ENCODE measurements around the gene CD63.

Gene CD63

DNA sequence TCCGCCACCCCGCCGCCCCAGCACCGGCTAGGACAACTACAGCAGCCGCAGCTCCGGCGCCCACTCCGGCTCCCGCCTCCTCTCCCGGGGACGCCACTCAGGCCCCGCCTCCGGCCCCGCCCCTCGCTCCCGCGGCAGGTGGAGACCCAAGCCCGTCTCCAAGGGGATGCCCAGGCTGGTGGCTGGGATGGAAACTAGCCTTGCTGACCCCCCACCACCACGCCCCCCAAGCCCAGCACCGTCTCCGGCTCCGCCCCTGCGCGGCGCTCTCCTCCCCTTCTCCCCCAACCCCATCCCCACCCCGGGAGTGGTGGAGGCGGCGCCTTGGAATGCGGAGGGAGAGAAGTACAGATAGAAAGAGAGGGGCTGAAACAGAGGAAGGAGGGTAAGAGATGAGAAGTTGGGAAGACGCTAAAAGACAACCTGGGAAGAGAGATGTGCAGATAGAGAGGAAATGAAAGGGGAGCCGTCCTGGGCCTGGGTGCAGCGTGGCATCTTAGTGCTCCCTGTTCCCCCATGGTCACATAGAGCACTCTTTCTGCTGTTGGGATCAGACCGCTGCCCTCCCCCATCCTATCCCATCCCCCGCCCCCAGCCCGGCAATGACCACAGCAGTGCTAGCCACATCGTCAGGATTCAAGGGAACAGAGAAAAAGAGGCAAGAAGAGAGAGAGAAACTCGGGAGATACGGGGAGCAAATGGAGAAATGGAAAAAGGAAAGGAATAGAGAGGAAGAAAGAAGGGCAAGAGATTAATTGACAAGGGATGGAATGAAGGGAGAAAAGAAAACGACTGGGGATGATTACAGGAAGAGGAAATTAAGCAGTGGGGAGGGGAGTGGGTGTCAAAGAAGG, 20.7 kb downstream of the CD63 start, which contains the start of gene ITGA7:
Gene ITGA7, minus strand, starts transcription at position 64 of the 854 bp plus-strand sequence. CDS start 222 bp downstream, outside the sequence.
- Histone ChIP-seq H3K36me3 (ENCODE audit: low read depth) (no peaks in the 10 kb centered on the region), H3K27me3 (ENCODE audit: insufficient read depth, poor library complexity, severe bottlenecking) (peaks cover 21% of the 10 kb centered on the region), H3K27ac (ENCODE audit: poor library complexity, severe bottlenecking) (no peak within 1 kb of the TSS), H3K9me3 (ENCODE audit: severe bottlenecking) (no peaks in the 10 kb centered on the region), H3K4me3 (ENCODE audit: severe bottlenecking) (peak within 1 kb of the TSS; percentile 25), H3K4me1 (ENCODE audit: insufficient read depth, poor library complexity, severe bottlenecking) (no peaks in the 10 kb centered on the region)
- ATAC-seq (ENCODE audit: low read depth), result peak; percentile 74
- TF ChIP-seq, protein P1, sequence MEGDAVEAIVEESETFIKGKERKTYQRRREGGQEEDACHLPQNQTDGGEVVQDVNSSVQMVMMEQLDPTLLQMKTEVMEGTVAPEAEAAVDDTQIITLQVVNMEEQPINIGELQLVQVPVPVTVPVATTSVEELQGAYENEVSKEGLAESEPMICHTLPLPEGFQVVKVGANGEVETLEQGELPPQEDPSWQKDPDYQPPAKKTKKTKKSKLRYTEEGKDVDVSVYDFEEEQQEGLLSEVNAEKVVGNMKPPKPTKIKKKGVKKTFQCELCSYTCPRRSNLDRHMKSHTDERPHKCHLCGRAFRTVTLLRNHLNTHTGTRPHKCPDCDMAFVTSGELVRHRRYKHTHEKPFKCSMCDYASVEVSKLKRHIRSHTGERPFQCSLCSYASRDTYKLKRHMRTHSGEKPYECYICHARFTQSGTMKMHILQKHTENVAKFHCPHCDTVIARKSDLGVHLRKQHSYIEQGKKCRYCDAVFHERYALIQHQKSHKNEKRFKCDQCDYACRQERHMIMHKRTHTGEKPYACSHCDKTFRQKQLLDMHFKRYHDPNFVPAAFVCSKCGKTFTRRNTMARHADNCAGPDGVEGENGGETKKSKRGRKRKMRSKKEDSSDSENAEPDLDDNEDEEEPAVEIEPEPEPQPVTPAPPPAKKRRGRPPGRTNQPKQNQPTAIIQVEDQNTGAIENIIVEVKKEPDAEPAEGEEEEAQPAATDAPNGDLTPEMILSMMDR (IDR thresholded peaks at IDR 0.05; ENCODE audit: poor library complexity, severe bottlenecking), result no peak
- DNase-seq (ENCODE audit: low spot score), result no peak

DNA sequence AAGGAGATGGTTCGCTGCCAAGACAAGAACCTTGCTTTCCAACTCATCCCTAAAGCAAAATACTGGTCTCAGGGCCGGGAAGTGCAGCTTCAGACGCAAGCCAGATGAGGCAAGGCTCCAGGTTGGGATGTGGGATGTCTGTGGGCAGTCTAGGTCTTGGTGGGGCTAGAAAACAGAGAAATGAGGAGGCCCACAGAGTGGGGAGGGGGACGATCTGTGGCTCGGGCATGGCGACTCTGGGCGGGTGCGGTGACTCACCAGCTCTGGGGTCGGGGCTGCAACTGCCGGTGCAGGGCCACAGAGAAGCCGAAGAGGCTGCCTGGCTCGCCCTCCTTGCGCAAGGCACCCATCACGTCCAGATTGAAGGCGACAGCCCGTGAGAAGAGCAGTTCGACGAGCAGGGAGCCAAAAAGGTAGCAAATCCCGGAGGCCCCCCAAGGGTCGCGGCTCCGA, 21.6 kb downstream of the CD63 start:
- Histone ChIP-seq H3K27ac (ENCODE audit: poor library complexity, severe bottlenecking) (no peak overlapping the region), H3K27me3 (ENCODE audit: insufficient read depth, poor library complexity, severe bottlenecking) (peaks cover 21% of the 10 kb centered on the region), H3K36me3 (ENCODE audit: low read depth) (no peaks in the 10 kb centered on the region), H3K4me1 (ENCODE audit: insufficient read depth, poor library complexity, severe bottlenecking) (no peaks in the 10 kb centered on the region), H3K4me3 (ENCODE audit: severe bottlenecking) (peak overlapping the region; percentile 25), H3K9me3 (ENCODE audit: severe bottlenecking) (no peaks in the 10 kb centered on the region)
- ATAC-seq (ENCODE audit: low read depth), result peak; percentile 13; the same call in 1 of the 3 replicates
- TF ChIP-seq, protein P1 (IDR thresholded peaks at IDR 0.05; ENCODE audit: poor library complexity, severe bottlenecking), result no peak
- no peak for DNase-seq (ENCODE audit: low spot score)

DNA sequence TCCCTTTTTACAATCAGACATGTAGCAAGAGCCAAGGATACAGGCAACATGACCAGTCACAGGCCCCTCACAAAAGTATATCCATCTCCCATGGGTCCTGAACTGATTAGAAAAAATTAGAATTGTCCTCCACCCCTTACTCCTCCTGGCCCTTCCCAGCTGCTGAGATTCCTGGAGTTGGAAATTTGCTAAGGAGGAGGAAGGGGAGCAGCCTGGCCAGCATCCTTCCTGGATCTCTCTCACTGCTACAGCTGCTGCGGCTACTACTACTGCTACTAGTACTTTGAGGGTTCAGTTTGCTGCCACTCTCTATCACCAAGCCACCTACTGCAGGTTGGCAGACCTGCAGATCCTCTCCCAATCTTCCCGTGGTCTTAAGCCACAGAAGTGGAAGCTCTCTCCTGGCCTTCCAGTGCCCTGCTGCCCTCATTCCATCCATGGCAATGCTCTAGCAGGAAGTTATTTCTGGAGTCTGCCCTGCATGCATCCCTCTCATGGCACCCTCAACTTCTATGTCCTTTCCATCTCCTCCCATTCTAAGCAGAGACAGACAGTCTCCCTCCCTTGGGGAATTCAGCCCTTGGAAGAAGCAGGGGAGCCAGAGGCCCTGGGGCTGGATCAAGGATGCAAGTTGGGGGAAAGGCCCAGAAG, 22.1 kb downstream of the CD63 start:
- no peak overlapping the region for H3K4me3 ChIP-seq (ENCODE audit: severe bottlenecking)
- H3K27me3 ChIP-seq (ENCODE audit: insufficient read depth, poor library complexity, severe bottlenecking), result peaks cover 21% of the 10 kb centered on the region
- TF ChIP-seq, protein P1 (IDR thresholded peaks at IDR 0.05; ENCODE audit: poor library complexity, severe bottlenecking), result no peak
- no peak for ATAC-seq (ENCODE audit: low read depth)
- no peak for DNase-seq (ENCODE audit: low spot score)
- H3K4me1 ChIP-seq (ENCODE audit: insufficient read depth, poor library complexity, severe bottlenecking), result no peaks in the 10 kb centered on the region
- no peaks in the 10 kb centered on the region for H3K36me3 ChIP-seq (ENCODE audit: low read depth)
- H3K9me3 ChIP-seq (ENCODE audit: severe bottlenecking), result no peaks in the 10 kb centered on the region
- H3K27ac ChIP-seq (ENCODE audit: poor library complexity, severe bottlenecking), result no peak overlapping the region

DNA sequence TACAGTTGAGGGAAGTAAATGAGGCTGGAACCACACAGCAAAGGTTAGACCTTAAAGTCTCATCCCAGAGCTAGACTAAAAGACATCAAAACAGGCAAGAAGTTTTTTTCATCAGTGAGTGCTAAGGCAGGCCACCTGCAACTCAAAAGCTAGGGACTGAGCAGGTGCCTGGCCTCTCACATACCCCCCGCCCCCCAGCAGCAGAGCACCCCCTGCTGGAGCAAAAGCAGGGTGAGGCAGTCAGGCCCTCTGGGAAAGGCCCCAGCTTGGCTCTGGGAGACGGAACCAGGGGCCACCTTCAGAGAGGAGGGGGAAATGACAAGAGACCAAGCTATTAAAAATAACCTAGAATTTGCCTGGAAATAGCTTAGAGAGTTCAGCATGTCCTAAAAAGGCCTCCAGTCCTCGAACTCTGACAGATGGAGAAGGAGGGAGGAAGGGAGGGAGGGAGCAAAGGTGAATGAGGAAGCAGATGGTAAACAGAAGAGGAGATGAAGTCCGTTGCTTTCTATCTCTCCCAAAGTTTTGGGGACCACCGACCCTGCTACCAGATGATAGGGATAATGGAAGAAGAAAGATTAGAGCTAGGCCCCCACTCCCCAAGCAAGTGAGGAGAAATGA, 22.9 kb downstream of the CD63 start:
- TF ChIP-seq, protein P1 (IDR thresholded peaks at IDR 0.05; ENCODE audit: poor library complexity, severe bottlenecking), result no peak
- H3K36me3 ChIP-seq (ENCODE audit: low read depth), result no peaks in the 10 kb centered on the region
- DNase-seq (ENCODE audit: low spot score), result no peak
- no peak for ATAC-seq (ENCODE audit: low read depth)
- H3K4me1 ChIP-seq (ENCODE audit: insufficient read depth, poor library complexity, severe bottlenecking), result peaks cover under 1% of the 10 kb centered on the region
- no peak overlapping the region for H3K27ac ChIP-seq (ENCODE audit: poor library complexity, severe bottlenecking)
- H3K4me3 ChIP-seq (ENCODE audit: severe bottlenecking), result no peak overlapping the region
- no peaks in the 10 kb centered on the region for H3K9me3 ChIP-seq (ENCODE audit: severe bottlenecking)
- H3K27me3 ChIP-seq (ENCODE audit: insufficient read depth, poor library complexity, severe bottlenecking), result peaks cover 21% of the 10 kb centered on the region

Measured in RWPE2 (cell line).